HFF-Myc (cell line): ENCODE results near the gene MTHFSD.

Experiments
- DNase-seq: peaks from one replicate; pipeline ENCODE4 v3.0.0-alpha.2; 2011; ENCODE audit warnings: low read depth; ENCODE audit errors: extremely low read depth
- H3K4me3 ChIP-seq: replicated peaks from 2 replicates; pipeline ENCODE4 v1.5.1; 2011; ENCODE audit warnings: low read depth, mild to moderate bottlenecking, control low read depth, low read length
- TF ChIP-seq, protein P1 (sequence below): IDR thresholded peaks from 2 replicates; pipeline ENCODE4 v1.5.1; 2012; ENCODE audit warnings: mild to moderate bottlenecking, low read depth, low read length, control low read depth; ENCODE audit errors: missing control alignments

The MTHFSD gene

DNA sequence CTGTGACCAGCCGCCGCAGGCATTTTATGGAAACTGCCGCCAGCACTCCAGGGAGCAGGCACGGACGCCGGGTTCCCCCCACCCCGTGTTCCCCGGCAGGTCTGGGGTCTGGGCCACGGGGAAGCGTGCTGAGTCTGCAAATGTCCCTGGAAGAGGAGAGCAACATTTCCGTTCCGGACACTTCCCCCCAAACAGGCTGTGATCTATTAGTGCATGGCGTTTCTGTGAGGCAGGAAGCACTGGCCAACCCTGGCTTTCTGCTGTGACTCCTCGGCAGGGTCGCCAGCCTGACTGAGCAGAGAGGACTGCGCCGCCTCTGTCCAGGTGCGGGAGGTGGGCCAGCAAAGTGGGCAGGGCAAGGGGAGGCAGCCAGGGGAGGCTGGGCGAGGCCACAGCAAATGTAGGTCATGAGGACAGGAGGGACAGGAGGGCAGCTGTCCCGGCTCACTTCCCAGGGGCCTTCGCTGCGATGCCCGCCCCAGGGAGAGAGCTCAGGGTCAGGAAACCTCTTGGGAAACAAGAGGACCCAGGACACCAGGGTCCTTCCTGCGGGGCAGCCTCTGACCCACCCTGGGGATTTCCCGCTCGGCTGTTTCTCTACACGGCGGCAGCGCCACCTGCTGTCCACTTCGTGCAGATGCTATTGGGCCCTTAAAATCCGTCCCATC, 35.3 kb downstream of the MTHFSD start:
- TF ChIP-seq, protein P1, sequence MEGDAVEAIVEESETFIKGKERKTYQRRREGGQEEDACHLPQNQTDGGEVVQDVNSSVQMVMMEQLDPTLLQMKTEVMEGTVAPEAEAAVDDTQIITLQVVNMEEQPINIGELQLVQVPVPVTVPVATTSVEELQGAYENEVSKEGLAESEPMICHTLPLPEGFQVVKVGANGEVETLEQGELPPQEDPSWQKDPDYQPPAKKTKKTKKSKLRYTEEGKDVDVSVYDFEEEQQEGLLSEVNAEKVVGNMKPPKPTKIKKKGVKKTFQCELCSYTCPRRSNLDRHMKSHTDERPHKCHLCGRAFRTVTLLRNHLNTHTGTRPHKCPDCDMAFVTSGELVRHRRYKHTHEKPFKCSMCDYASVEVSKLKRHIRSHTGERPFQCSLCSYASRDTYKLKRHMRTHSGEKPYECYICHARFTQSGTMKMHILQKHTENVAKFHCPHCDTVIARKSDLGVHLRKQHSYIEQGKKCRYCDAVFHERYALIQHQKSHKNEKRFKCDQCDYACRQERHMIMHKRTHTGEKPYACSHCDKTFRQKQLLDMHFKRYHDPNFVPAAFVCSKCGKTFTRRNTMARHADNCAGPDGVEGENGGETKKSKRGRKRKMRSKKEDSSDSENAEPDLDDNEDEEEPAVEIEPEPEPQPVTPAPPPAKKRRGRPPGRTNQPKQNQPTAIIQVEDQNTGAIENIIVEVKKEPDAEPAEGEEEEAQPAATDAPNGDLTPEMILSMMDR: peak; percentile 89
- H3K4me3 ChIP-seq: no peak overlapping the region
- DNase-seq: no peak

DNA sequence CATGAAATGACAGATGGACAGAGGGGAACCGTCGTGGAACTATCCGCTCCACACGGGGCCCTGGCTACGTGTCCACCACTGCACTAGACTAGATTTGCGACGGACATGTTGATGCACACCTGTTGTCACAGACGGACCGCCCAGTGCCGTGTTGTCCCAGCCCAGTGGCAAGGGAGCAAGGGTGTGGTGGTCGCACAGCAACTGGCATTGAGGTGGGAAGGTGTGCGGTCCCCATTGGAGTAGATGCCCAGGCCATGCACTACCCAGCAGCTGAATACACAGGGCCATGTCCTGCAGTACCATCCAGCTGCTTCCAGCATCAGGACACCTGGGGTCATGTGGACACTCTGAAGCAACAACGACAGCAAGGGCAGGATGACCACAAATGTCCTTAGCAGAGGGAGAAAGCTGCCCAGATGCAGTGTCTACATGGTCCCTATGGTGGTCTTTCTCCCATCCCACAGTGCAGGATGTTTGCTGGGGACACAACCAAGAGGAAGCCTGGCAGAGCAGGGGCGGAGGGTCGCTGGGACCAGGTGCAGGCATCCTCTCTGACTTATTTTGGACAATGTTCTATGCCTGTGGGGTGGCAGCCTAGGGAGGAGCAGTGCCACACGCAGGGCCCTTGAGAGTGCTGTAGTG, 35.9 kb downstream of the MTHFSD start:
- TF ChIP-seq, protein P1: no peak
- no peak overlapping the region for H3K4me3 ChIP-seq
- no peak for DNase-seq

DNA sequence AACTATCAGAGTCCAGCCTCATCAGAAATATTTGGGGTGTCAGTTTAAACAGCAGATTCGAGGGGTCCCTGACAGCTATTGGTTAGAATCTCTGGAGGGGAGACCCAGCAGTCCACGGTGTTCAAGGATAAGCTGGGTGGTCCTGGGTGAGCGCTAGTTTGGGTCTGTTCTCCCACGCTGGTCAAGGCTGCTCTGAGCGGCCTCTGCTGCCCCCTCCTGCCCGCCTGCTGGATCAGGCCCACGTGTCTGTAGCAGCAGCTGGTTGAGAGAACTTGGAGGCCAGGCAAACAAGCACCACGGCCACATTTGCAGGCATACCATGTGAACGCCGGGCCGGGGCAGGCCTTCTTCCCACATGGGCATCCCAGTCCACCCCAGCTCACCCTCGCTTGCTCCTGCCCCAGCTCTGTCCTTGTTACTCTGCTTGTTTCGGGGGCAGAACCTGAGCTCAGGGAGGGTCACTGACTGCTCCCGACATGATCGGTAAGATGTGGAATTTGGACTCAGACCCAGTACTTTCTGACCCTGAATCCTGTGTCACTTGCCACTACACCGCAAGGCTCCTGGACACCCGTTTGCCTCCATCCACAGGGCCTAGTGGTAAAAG, 37.3 kb downstream of the MTHFSD start:
- DNase-seq: peak; percentile 49
- no peak overlapping the region for H3K4me3 ChIP-seq
- TF ChIP-seq, protein P1: peak; percentile 80

DNA sequence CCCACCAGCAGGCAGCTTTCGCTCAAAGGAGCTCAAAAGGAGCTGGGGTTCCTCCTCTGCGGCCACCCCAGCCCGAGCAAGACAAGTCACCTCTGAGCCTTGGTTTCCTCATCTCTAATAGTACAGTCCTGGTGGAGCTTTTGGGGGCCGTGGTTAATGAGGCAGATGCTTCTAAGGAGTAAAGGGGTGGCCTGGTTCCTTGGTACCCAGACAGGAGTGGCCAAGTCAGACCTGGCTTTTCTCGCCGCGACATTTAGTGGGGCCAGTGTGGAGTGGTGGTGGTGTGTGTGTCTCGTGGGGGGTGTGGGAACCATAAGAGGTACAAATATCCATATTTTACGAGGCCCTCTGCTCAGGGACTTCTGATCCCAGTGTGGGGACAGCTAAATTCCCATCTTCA, 38.0 kb downstream of the MTHFSD start:
- H3K4me3 ChIP-seq: no peak overlapping the region
- no peak for DNase-seq
- TF ChIP-seq, protein P1: no peak

DNA sequence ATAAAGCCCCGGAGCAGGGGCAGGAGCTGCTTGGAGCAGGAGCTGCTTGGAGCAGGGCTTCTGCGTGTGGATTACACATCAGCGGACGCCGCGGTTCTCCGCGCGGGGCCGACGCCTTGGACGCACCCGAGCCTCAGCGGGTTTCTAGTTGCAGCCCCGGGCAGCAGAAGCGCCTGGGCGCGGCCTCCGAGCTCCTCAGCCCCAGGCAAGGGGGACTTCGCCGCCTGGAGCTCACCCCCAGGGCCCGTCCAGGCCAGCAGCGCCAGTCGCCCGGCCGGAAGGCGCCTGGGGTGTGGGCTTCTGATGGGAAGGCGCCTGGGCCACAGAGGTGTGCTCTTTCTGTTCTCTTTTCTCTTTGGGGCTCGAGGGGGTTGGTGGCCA, 38.4 kb downstream of the MTHFSD start:
- DNase-seq: no peak
- no peak overlapping the region for H3K4me3 ChIP-seq
- TF ChIP-seq, protein P1: no peak

DNA sequence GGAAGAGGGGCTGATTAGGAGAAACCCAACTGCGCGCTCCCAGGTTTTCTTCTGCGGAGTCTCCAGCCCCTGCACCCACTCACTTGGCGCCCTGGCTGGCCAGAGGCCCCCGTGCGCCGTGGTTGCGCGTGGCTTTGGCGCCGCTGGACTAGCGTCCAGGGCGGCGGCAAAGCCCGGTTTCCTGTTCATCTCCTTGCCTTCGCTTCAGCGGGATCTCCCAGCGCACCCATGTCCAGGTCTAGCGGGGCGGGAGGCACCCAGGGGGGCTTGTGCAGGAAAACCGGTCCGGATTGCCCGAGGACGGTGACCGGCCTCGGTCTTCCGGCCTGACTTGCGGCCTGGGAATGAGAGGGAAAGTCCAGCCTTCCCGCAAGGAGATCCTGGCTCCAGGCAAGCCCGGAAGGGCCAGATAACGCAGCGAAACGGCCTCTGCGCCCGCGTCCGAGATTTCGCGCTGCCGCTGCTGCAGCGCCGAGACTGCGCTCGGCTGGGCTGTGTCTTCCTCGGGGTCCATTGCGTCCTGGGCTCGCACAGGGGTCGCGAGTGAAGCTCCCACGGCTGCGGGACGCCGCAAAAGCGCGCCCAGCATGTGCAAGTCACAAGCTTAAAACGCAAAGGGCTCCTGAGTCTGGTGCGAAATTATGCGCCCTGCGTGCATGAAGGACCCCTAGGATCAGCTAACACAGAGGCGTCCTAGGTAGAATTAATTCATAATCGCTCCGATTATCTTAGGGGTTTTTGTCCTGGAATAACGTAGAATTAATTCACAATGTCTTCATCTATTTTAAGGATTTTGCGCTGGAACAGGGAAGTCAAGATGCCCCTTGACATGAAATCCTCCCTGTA, 39.0 kb downstream of the MTHFSD start:
- H3K4me3 ChIP-seq: peak overlapping the region; percentile 78
- DNase-seq: no peak
- TF ChIP-seq, protein P1: no peak
